Stimulated activated CD4-positive, alpha-beta T cell treated with anti-CD3 and anti-CD28 coated beads, Interleukin-2, amount 100 ng/mL, for 4 hours (primary cell): ENCODE measurements around the gene CDCA5.

Experiments used
- DNase-seq: peaks from one replicate; pipeline ENCODE4 v3.0.0-alpha.2; 2020; ENCODE audit warnings: low read depth

Gene CDCA5, protein sequence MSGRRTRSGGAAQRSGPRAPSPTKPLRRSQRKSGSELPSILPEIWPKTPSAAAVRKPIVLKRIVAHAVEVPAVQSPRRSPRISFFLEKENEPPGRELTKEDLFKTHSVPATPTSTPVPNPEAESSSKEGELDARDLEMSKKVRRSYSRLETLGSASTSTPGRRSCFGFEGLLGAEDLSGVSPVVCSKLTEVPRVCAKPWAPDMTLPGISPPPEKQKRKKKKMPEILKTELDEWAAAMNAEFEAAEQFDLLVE

DNA sequence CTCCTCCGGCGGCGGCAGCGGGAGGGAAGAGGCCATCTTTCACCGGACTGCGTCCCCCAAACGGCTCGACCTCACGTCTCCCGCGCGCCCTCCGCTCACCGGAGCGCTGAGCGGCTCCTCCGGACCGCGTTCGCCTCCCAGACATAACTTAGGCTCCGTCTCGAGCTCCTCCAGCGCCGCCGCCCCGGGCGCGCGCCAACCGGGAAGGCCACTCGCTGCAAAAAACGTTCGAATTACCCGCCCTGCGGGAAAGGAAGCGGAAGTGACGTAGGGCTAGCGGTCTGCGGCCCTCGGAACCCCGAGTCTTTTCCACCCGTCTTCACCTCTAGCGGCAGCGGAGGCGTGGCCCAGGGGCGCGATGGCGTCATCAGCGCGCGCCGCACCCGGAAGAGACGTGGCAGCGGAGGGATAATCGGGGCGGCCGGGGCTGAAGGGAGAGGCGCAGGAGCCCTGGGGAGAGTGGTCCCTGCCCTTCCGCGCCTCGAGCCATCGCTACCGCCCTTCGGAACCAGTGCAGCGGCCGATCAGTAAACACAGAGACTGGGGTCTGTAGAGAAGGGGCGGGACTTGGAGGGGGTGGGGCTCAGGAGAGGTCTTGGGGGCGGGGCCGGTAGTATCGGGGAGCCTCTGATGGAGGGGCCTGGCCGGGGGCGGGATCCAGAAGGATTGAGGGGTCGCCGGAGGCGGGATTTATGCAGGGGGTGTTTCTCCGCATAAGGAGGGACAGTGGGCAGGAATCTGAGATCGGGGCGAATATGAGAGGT lies at the start of gene CDCA5, which contains the start of gene ZFPL1:
Gene CDCA5, minus strand, starts transcription at position 207 of the 764 bp plus-strand sequence. Its CDS starts 62 bp downstream, at position 145.
Gene ZFPL1, plus strand, starts transcription at position 389 of the 764 bp plus-strand sequence. CDS start 477 bp downstream, outside the sequence.
- DNase-seq: peak; percentile 93

GRCh38 chr11:65132988-65133700 lies 49.3 kb upstream of the CDCA5 start:
- DNase-seq: peak; percentile 39

GRCh38 chr11:65132238-65132987 lies 48.6 kb upstream of the CDCA5 start:
- DNase-seq: no peak

DNA sequence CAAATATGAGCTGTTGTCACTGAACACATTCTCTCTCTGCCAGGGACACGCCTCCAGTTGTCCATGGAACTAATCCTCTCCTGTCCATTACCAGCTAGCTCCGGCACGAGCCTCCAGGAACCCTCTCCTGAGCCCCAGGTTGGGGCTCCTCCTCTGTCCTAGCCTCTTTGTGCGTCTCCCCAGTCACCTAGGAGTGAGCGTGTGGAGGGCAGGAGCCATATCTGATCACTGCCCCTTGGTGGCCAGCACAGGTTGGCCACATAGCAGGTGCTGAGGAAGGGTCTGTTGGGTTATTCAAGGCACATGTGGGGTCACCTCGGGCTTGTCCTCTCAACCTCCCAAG lies 48.0 kb upstream of the CDCA5 start:
- no peak for DNase-seq

GRCh38 chr11:65131417-65131776 lies 47.6 kb upstream of the CDCA5 start:
- DNase-seq: no peak

GRCh38 chr11:65130631-65131416 lies 47.0 kb upstream of the CDCA5 start:
- DNase-seq: no peak

- no peak for DNase-seq
Measured at GRCh38 chr11:65129649-65130441, 46.0 kb upstream of the CDCA5 start.

GRCh38 chr11:65128182-65129145 lies 44.6 kb upstream of the CDCA5 start:
- no peak for DNase-seq

DNA sequence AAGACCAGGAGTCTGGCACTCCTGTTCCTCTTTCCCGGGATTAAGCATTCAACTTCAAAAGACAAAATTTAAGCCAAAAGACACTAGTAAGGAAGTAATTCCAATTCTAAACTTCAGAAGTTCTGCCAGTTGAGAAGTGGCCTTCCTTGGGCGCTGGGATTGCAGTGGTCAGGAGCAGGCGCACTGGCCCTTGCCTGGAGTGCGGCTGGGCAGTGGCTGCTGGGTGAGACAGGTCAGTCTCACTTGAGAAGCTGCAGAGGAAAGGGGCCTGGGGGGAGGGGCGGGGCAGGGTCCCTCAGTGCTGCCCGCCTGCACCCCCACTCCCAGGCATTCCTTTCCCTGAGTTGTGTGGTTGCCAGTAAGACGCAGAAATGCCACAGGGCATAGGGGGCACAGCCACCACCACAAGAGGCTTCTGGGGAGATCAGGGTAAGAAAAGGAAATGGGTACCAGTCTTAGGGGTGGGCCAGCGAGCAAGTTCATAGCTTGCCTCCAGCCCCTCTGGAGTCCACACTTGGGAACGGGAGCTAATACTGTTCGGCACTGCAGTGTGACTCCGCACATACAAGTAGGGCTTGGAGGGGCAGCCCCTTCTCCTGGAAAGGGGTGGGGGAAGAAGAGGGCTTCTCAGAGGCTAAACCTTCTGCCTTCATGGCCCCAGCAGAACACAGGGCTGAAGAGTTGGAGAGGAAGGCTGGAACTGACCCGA lies 43.8 kb upstream of the CDCA5 start:
- no peak for DNase-seq

- DNase-seq: no peak
Measured at GRCh38 chr11:65126624-65127274, 42.9 kb upstream of the CDCA5 start.

DNA sequence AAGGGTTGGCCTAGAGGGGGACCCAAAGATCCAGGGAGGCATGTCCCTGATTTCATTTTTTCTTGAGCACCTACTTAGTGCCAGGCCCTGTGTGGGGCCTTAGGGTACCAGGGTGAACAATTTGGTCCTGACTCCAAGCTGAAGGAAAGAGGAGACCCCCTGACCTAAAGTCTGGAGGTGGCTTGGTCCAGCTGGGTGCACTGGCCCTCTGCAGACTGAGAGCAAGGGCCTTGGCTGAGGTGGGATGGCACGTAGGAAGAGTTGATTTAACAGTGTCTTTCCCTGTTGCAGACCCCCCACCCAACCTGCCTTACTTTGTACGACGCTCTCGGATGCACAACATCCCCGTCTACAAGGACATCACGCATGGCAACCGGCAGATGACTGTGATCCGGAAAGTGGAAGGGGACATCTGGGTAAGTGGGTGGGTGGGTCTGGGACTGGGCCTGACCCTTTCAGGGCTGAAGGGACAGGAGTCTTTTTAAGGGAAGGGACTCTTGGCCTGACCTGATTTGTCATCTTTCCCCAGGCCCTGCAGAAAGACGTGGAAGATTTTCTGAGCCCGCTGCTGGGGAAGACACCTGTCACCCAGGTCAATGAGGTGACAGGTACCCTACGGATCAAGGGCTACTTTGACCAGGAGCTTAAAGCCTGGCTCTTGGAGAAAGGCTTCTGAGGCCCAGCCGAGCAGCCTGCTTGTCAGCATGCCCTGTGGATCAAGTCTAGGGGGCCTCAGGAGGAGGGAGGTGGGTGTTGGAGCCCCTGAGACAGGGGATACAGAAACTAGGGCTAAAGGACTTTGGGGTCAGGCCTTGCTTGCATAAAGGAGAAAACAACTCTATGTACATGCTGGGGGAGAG lies 41.6 kb upstream of the CDCA5 start:
- DNase-seq: no peak

GRCh38 chr11:65124480-65125196 lies 40.8 kb upstream of the CDCA5 start:
- DNase-seq: no peak

- peak; percentile 99 for DNase-seq
Measured at GRCh38 chr11:65121865-65122696, 38.2 kb upstream of the CDCA5 start, which contains the start of the genes FAU and MRPL49. TSS of gene FAU (minus strand) at chr11:65122134. CDS start at chr11:65121813, 321 bp downstream. TSS of gene MRPL49 (plus strand) at chr11:65122321. CDS start at chr11:65122347, 26 bp downstream.

GRCh38 chr11:65121447-65121864 lies 37.6 kb upstream of the CDCA5 start:
- DNase-seq: no peak

- DNase-seq: no peak
Measured at GRCh38 chr11:65120831-65121230, 37.0 kb upstream of the CDCA5 start.

GRCh38 chr11:65119670-65119995 lies 35.8 kb upstream of the CDCA5 start:
- DNase-seq: no peak
